HG03025 (cell line): ENCODE data around the gene GCA.

Experiments used
- ATAC-seq: cut with Tn5 transposase; IDR thresholded peaks from one replicate; pipeline ENCODE4 v1.9.1; 2021; ENCODE audit warnings: mild to moderate bottlenecking, moderate library complexity; ENCODE audit not compliant: unreplicated experiment, low FRiP score

GCA gene, protein sequence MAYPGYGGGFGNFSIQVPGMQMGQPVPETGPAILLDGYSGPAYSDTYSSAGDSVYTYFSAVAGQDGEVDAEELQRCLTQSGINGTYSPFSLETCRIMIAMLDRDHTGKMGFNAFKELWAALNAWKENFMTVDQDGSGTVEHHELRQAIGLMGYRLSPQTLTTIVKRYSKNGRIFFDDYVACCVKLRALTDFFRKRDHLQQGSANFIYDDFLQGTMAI

DNA sequence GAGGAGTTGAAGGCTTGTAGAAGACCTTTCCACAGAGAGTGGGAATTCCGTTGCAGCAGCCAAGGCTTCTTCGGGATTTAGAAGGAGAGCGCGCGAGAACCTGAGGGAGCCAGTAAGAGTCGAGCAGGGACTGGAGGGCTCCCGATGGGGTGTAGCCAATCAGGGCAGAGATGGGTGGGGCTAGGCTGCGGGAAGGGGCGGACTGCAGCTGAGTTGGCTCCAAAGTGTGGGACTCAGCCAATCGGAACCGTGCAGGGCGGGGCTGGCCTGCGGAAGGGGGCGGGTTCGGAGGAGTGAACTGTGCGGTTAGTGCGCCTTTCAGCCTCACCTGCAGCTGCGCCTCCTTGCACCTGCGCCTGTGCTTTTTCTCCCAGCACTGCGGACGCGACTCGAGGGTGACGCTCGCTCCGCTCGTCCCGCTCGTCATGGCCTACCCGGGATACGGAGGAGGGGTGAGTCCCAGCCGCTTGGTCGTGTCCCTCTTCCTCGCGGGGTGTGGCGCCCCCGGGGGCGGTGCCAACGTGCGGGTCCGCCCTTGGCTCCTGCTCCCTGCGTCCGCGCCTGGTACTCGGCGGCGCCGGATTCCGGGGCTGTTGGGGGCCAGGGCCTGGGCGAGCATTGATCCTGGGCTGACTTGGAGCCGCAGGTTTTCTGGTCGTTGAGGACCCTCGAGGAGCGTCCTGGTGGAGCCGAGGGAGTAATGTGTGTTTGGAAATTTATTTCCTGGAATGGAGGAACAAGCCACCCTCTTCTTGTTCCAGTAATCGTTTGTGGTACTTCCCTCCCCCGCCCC, at the start of gene GCA:
GCA (plus strand) TSS at position 309 of the 793 bp plus-strand sequence; CDS start at position 426, 117 bp downstream.
- peak; percentile 99 for ATAC-seq

DNA sequence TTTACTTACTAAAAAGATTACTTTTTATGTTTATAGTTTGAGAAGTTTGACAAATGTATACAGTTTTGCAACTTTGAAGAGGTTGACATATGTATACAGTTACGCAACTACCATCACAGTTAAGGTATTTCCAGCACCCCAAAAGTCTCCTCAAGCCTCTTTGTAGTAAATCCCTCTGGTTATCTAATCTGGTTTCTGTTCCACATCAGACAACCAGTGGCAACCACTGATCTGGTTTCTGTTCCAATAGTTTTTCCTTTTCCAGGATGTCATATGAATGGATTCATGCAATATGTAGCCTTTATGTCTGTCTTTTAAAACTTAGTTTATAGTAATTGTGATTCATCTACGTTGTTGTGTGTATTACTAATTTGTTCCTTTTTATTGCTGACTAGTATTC, 48.9 kb upstream of the GCA start:
- ATAC-seq, result no peak

DNA sequence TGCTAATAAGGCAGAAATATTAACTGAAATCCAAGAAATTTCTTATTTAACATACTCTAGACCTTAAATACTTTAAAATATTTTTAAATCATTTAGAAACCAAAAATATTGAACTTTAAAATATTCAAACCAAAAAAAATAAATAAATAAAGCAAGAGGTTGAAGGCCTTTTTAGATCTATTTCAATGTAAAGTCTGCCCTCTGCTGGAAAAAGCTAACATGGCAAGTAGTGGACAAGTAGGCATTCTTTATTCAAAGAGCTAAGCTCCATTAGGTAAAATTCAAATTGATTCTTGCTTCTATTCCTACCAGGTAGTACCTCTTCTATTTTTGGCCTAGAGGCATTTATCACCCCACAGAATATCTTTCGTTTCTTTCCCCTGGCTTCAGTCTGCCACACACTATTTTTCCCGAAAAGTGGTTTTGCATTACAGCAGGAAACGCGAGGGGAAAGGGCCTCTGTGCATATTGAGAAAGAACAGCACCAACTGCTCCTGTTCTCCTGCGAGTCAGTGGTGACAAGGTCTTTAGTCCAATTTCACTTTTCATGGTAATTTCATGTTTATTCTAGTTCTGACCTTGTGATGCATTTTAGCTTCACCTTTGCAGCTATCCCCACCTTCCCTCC, 45.9 kb upstream of the GCA start:
- ATAC-seq, result peak; percentile 62

GRCh38 chr2:162298669-162299335, 45.1 kb upstream of the GCA start:
- no peak for ATAC-seq

DNA sequence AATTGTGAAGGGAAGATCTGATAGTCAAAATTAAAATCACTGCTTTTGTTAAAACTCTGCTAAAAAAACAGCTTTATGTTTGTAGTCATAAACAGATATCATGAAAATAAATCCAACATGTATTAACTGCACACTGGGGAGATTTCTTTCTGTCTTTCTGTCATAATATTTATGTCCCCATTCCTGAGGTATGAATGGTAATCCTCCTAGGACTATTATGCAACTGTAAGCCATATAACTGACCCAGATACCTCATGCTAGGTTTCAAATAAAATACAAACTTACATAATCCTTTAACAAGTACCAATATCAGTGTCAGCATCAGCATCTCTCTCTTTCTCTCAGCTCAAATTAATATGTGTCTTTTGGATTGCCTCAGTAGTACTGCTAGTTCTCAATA, 43.7 kb upstream of the GCA start:
- ATAC-seq, result no peak

- ATAC-seq, result peak; percentile 69
These were observed 42.7 kb upstream of the GCA start for GRCh38 chr2:162301151-162301804.

DNA sequence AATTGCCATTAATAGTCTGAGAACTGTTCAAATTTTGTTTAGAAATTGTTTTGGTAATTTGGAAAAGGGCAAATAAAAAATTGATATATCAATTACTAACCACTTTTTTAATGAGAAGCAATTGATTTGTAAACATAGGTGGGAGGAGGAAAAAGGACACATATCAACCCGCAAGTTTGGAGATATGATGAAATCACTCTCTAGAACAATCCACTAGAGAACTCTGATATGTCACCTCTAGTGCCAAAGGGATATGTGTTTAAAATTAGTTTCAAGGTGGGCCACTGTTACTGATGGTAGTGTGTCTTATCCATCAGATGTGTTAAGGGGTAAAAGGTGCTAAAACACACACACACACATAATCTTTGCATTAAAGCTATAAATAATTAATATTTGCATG, 42.1 kb upstream of the GCA start:
- no peak for ATAC-seq

GRCh38 chr2:162305901-162306300, 38.0 kb upstream of the GCA start:
- no peak for ATAC-seq

DNA sequence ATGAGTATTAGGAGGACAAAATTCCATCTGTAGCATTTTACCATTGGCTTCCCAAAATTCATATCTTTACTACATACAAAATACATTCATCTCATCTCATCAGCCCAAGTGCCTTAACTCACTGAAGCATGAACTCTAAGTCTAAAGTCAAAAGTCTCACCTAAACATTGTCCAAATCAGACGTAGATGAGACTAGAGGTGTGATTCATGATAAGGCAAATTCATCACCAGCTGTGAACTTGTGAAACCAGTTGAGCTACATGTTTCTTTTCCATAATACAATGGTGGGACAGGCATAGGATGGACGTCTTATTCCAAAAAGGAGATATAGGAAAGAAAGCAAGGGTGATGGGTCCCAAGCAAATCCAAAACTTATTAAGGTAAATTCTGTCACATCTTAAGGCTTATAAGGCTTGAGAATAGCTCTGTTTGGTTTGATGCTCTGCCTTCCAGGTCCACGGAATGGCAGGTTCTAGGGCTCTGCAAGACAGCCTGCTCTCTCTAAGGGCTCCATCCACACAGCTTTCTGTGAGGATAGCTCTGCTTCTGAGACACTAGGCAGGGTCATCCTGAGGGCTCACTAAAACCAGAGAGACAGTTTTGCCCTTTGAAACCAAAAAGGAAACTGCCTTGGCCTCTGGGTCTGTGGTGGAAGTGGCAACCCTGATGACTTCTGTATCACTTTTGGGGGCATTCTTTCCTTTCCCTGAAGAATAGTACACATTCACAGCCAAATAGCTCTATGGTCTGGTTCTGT, 35.0 kb upstream of the GCA start:
- no peak for ATAC-seq

DNA sequence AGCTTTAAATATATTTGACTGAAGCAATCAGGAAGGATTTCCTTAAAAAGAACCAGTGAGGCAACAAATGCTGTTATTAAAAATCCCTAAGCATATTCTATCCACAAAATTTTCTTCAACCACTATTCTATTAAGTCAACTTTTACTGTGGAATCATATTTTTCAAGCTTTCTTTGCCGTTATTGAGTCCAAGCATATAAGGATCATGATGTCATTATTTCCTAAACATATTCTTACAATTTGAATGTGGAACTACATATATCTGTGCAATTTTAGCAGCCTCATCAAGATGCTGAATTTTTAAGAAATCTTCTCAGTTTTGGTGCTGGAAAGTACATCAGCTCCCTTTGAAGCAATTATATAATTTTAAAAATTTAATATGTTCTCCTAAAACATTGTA, 31.1 kb upstream of the GCA start:
- no peak for ATAC-seq

- ATAC-seq, result no peak
These were observed 28.0 kb upstream of the GCA start for GRCh38 chr2:162315938-162316337.

GRCh38 chr2:162316590-162316989, 27.3 kb upstream of the GCA start:
- no peak for ATAC-seq

DNA sequence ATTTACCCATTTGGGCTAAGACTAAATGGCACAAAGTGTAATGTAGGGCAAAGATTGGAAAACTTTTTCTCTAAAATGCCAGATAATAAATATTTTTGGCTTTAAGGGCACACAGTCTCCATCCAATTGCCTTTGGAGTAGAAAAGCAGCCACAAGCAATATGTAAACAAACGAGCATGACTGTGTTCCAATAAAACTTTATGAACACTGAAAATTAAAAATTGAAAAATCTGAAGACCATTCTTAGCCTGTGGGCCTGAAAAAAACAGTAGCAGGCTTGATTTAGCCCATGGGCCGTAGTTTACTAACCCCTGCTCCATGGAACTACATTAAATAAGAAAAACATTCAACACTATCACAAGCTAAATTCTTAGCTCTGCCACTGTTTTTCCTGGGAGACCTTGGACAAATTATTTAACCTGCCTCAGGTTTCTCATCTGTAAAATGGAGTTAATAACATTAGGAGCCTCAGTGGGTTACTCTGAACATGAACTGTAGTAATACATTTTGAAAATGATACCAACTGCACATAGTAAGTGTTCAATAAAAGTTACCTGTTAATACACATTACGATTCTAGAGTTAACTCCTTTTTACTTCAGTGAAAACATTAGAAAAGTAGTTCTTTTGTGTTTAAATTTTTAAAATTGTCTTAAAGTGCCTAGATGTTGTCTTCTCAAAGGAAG, 26.7 kb upstream of the GCA start:
- no peak for ATAC-seq

- peak; percentile 6 for ATAC-seq
These were observed 26.0 kb upstream of the GCA start for GRCh38 chr2:162317861-162318327.

DNA sequence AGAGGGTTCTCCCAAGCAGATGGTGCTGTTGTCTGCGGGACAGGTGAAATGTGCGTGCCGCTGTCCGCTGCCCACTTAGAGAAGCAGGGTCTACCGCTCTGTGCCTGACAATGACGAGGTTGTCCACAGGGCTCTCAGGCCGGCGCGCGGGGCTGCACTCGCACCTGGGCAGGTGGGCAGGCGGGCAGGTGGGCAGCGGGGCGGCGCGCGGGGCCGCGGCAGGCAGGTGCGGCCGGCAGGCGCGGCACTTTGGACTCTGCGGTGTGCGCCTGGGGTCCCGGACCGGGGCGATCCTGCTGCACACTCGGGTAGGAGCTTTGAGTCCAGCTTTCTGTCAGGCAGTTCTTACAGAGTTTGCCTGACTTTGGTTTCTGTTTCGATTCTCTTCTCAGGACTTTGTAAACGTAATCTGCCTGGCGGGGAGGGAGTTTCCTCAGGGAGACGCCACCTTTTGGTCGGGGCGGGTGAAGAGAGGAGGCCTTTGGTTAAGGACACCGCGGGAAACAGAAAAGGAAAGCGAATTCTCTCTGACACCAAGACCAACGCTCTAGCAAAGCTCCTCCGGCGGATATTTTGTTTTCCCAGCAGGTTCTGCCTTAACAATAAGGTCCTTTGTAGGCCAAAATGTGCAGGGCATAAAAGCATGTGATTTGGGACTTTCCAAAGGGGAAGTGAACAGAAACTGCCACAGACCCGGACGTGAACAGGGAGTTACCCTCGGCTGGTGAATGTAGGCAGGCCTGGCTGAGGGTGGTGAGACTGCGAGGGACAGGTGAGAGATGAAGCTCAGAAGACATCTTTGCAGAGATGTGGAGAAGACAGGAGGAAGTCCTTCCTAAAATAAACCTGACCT, 25.4 kb upstream of the GCA start, which contains the start of gene IFIH1:
IFIH1 (minus strand) TSS at position 357 of the 853 bp plus-strand sequence. CDS start 377 bp downstream, outside the sequence.
- ATAC-seq, result peak; percentile 86

- ATAC-seq, result no peak
These were observed 22.9 kb upstream of the GCA start for GRCh38 chr2:162320864-162321517.

- ATAC-seq, result no peak
These were observed 19.0 kb upstream of the GCA start for GRCh38 chr2:162324953-162325352.
